GM19025 (cell line): ENCODE data around the gene FAM120A.

Experiments
- ATAC-seq: cut with Tn5 transposase; IDR thresholded peaks from one replicate; pipeline ENCODE4 v1.9.1; 2021; ENCODE audit warnings: mild to moderate bottlenecking, low read depth, moderate library complexity; ENCODE audit not compliant: unreplicated experiment

FAM120A gene

GRCh38 chr9:93606187-93606586 lies 154.7 kb downstream of the FAM120A start:
- ATAC-seq = no peak

GRCh38 chr9:93610206-93610605 lies 158.7 kb downstream of the FAM120A start:
- ATAC-seq = no peak

GRCh38 chr9:93612052-93612795 lies 160.7 kb downstream of the FAM120A start:
- ATAC-seq = no peak

- peak; percentile 70 for ATAC-seq
Observed at GRCh38 chr9:93612796-93613154, 161.3 kb downstream of the FAM120A start.

GRCh38 chr9:93613174-93613573 lies 161.7 kb downstream of the FAM120A start:
- ATAC-seq = no peak

GRCh38 chr9:93613791-93614190 lies 162.3 kb downstream of the FAM120A start:
- no peak for ATAC-seq

GRCh38 chr9:93614830-93615468 lies 163.5 kb downstream of the FAM120A start:
- no peak for ATAC-seq
